Sigmoid colon (tissue), 7 donors: ENCODE measurements around the gene F8. TPM values are rescaled to one million over a fixed set of nuclear protein-coding genes. Genes with fewer than 3 reads are reported as not detected.

Source experiments
- DNase-seq: peaks from one replicate; pipeline ENCODE4 v3.0.0-alpha.2; 2019
- H3K27ac ChIP-seq, 4 donors: fragments of 200-600 bp; sonication (generic); one replicate each; pipeline ENCODE4 v1.5.1; 2016 to 2019; ENCODE audit warnings: mild to moderate bottlenecking in 1 of 4
- H3K27me3 ChIP-seq, 3 donors: fragments of 200-600 bp; sonication (generic); one replicate each; pipeline ENCODE4 v1.5.1; 2019; ENCODE audit warnings: mild to moderate bottlenecking in 1 of 3
- H3K36me3 ChIP-seq, 4 donors: fragments of 200-600 bp; sonication (generic); one replicate each; pipeline ENCODE4 v1.5.1; 2016 to 2019
- H3K4me1 ChIP-seq, 4 donors: fragments of 200-600 bp; sonication (generic); one replicate each; pipeline ENCODE4 v1.5.1; 2017 to 2019
- H3K4me3 ChIP-seq, 4 donors: fragments of 200-600 bp; sonication (generic); one replicate each; pipeline ENCODE4 v1.5.1; 2017 to 2019; ENCODE audit warnings: mild to moderate bottlenecking in 2 of 4, moderate library complexity in 1 of 4
- H3K9me3 ChIP-seq, 4 donors: fragments of 200-600 bp in 3 of 4; sonication (generic) in 3 of 4; one replicate each; pipeline versions ENCODE4 v1.5.1 to v1.6.1; 2013 to 2019
- CTCF ChIP-seq, 4 experiments: fragments of 450-650 bp in 3 of 4; fragments of 200-600 bp in 1 of 4; IDR thresholded peaks; one replicate each; pipeline ENCODE4 v1.5.1; 2016 to 2019; ENCODE audit warnings: antibody characterized with exemption in 4 of 4, mild to moderate bottlenecking in 3 of 4, moderate library complexity in 2 of 4
- EP300 ChIP-seq, 4 donors: sonication (generic); formaldehyde crosslinking; IDR thresholded peaks; one replicate each; pipeline ENCODE4 v1.6.1; 2017; ENCODE audit warnings: antibody characterized with exemption in 4 of 4
- POLR2A ChIP-seq, 2 donors: fragments of 450-650 bp; IDR thresholded peaks; one replicate each; pipeline ENCODE4 v1.6.1; 2016; ENCODE audit warnings: antibody characterized with exemption in 2 of 2, mild to moderate bottlenecking in 2 of 2, moderate library complexity in 2 of 2
- POLR2AphosphoS5 ChIP-seq, 4 donors: sonication (generic); formaldehyde crosslinking; IDR thresholded peaks; one replicate each; pipeline ENCODE4 v1.6.1; 2017; ENCODE audit warnings: antibody characterized with exemption in 4 of 4
- WGBS, 2 donors: extraction: QIAGEN DNeasy Blood & Tissue Kit; methylation state at CpG; one replicate each; pipeline ENCODE4 v1.1.7; 2013; 5-methylcytosine and 5-hydroxymethylcytosine counted together
- intact Hi-C: fragments of 100-400 bp; cut with DNase I; formaldehyde crosslinking; loops from one replicate; pipeline ENCODE4 v1.15.1; 2023
- polyA plus RNA-seq, 3 donors: library from polyadenylated mRNA; stranded (reverse); fragments of 200-250 nt; gene quantifications; one replicate each; pipeline ENCODE4 v1.2.3, GENCODE V29; 2013
- total RNA-seq, 4 donors: library from RNA; depleted of rRNA; stranded (reverse); fragments of >200 nt; gene quantifications; one replicate each; pipeline ENCODE4 v1.1.0, GENCODE V29; 2016
- donor health status: healthy with polysubstance abuse.
- donor health status: Bipolar disorder and iron deficiency.
- donor health status: healthy.

The F8 gene
- total and polyA plus RNA-seq, 7 donors, result 2.4 to 20.2 (median 10.0) TPM

- intact Hi-C loops, result no loop called here
- no peak for TF ChIP-seq EP300 (IDR thresholded peaks at IDR 0.05)
- TF ChIP-seq CTCF (IDR thresholded peaks at IDR 0.05), result no peak
- TF ChIP-seq POLR2AphosphoS5 (IDR thresholded peaks at IDR 0.05), result no peak
- TF ChIP-seq POLR2A (IDR thresholded peaks at IDR 0.05), result no peak
- H3K27me3 ChIP-seq, result no peaks in the 10 kb centered on the region
- H3K27ac ChIP-seq, result no peak overlapping the region
- H3K4me1 ChIP-seq, result no peaks in the 10 kb centered on the region
- WGBS, 2 donors, result 89 to 91% methylated on average over 1 of the region's 1 CpG
- no peak for DNase-seq
- H3K36me3 ChIP-seq, result no peaks in the 10 kb centered on the region
- H3K9me3 ChIP-seq, result no peaks in the 10 kb centered on the region
- no peak overlapping the region for H3K4me3 ChIP-seq
Observed at GRCh38 chrX:154836163-154836562, 186.4 kb downstream of the F8 start.

GRCh38 chrX:154834562-154834961 lies 188.0 kb downstream of the F8 start, which contains the start of gene SMIM9:
Gene SMIM9, minus strand, starts transcription at chrX:154834662. Its CDS starts 3,806 bp downstream, at chrX:154830856.
- H3K36me3 ChIP-seq, result no peaks in the 10 kb centered on the region
- TF ChIP-seq POLR2AphosphoS5 (IDR thresholded peaks at IDR 0.05) (no peak), CTCF (IDR thresholded peaks at IDR 0.05) (no peak), EP300 (IDR thresholded peaks at IDR 0.05) (no peak), POLR2A (IDR thresholded peaks at IDR 0.05) (no peak)
- WGBS, 2 donors, result 89 to 98% methylated on average over 3 of the region's 3 CpGs
- H3K4me1 ChIP-seq, result no peaks in the 10 kb centered on the region
- H3K4me3 ChIP-seq, result no peak within 1 kb of the TSS
- H3K27me3 ChIP-seq, result no peaks in the 10 kb centered on the region
- H3K27ac ChIP-seq, result no peak within 1 kb of the TSS
- no peaks in the 10 kb centered on the region for H3K9me3 ChIP-seq
- no peak for DNase-seq
- intact Hi-C loops, result no loop called here

GRCh38 chrX:154833746-154834274 lies 188.7 kb downstream of the F8 start:
- no peak overlapping the region for H3K27ac ChIP-seq
- TF ChIP-seq POLR2AphosphoS5 (IDR thresholded peaks at IDR 0.05) (no peak), EP300 (IDR thresholded peaks at IDR 0.05) (no peak), POLR2A (IDR thresholded peaks at IDR 0.05) (no peak), CTCF (IDR thresholded peaks at IDR 0.05) (no peak)
- H3K36me3 ChIP-seq, result no peaks in the 10 kb centered on the region
- WGBS, 2 donors, result 94 to 98% methylated on average over 3 of the region's 3 CpGs
- no peaks in the 10 kb centered on the region for H3K27me3 ChIP-seq
- intact Hi-C loops, result no loop called here
- H3K4me1 ChIP-seq, result no peaks in the 10 kb centered on the region
- H3K4me3 ChIP-seq, result no peak overlapping the region
- DNase-seq, result no peak
- no peaks in the 10 kb centered on the region for H3K9me3 ChIP-seq

GRCh38 chrX:154829926-154830442 lies 192.5 kb downstream of the F8 start:
- H3K36me3 ChIP-seq, result no peaks in the 10 kb centered on the region
- no peak for DNase-seq
- intact Hi-C loops, result no loop called here
- no peaks in the 10 kb centered on the region for H3K27me3 ChIP-seq
- no peaks in the 10 kb centered on the region for H3K9me3 ChIP-seq
- no peak overlapping the region for H3K4me3 ChIP-seq
- TF ChIP-seq POLR2A (IDR thresholded peaks at IDR 0.05), result no peak
- TF ChIP-seq EP300 (IDR thresholded peaks at IDR 0.05), result no peak
- TF ChIP-seq CTCF (IDR thresholded peaks at IDR 0.05), result no peak
- no peak for TF ChIP-seq POLR2AphosphoS5 (IDR thresholded peaks at IDR 0.05)
- 42 to 46% methylated on average over 1 of the region's 1 CpG for WGBS, 2 donors
- no peak overlapping the region for H3K27ac ChIP-seq
- H3K4me1 ChIP-seq, result no peaks in the 10 kb centered on the region

GRCh38 chrX:154829134-154829533 lies 193.4 kb downstream of the F8 start:
- no peak for DNase-seq
- Histone ChIP-seq H3K9me3 (no peaks in the 10 kb centered on the region), H3K4me1 (no peaks in the 10 kb centered on the region), H3K27me3 (no peaks in the 10 kb centered on the region), H3K36me3 (no peaks in the 10 kb centered on the region), H3K27ac (no peak overlapping the region), H3K4me3 (no peak overlapping the region)
- intact Hi-C loops, result no loop called here
- TF ChIP-seq POLR2AphosphoS5 (IDR thresholded peaks at IDR 0.05) (no peak), CTCF (IDR thresholded peaks at IDR 0.05) (no peak), POLR2A (IDR thresholded peaks at IDR 0.05) (no peak), EP300 (IDR thresholded peaks at IDR 0.05) (no peak)
